IPS-18c (cell line): ENCODE results near the gene SLC17A6.

Source experiments
- H3K4me3 ChIP-seq: 2 replicates; pipeline ENCODE4 v1.7.0; 2013; ENCODE audit warnings: low read depth, mild to moderate bottlenecking, low read length, moderate library complexity; ENCODE audit not compliant: insufficient read depth
- H3K9me3 ChIP-seq: one replicate; pipeline ENCODE4 v1.6.1; 2013; ENCODE audit warnings: mild to moderate bottlenecking, low read length, moderate library complexity; ENCODE audit not compliant: control insufficient read depth, insufficient read depth

Gene SLC17A6

DNA sequence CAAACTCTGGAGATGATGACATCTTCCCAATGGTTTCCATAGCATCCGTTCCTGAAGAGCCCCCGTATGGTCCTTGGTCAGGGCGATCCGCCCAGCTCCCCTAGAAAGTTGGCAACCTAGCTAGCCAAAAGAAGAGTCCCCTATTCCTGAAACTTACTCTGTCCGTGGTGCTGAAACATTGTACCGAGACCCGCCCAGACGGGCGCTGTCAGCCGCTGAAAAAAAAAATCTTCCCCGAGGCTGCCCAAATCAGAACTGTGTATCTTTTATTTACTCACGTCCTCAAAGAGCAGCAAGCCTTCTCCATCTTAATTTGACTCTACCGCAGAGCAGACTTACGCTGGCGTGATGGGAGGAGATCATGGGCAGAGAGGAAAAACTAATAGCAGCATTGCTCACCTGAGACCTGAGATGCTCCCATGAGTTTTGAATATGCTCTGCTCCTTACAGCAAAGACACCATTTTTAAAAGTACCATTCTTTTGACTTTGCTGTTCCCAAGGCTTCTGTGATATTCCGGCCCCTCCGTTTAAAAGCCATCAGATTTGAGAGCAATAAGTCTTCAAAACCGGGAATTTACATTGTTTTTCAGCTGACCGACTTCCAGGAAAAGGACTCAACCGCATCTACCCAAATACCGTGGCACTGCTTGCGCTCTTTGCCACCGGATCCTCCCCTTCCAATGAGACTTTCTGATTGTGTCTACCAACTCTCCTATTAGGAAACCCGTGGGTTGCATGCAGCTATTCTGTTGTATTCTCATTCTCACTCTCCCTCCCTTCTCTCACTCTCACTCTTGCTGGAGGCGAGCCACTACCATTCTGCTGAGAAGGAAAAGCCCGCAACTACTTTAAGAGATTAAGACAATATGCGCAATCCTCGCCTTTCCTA lies at the start of gene SLC17A6:
TSS of gene SLC17A6 (plus strand) at position 786 of the 890 bp plus-strand sequence. CDS start 153 bp downstream, outside the sequence.
- Histone ChIP-seq H3K4me3 (peak within 1 kb of the TSS; percentile 38; the same call in 1 of the 2 replicates), H3K9me3 (no peaks in the 10 kb centered on the region)

DNA sequence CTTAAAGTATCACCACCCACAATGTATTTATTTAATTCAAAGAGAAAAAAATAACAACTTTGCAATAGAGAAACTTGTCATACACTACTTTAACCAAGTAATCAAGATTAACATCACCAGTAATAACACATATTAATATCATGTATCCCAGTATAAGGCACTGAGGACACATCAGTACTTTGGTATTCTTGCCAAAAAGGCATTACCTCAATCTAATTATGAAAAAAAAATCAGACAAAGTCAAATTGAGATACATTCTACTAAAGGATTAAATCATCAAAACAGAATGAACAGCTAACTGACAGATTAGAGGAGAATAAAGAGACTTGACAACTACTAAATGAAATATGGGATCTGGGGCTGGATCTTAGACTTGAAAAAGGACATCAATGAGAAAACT lies 35.8 kb upstream of the SLC17A6 start:
- Histone ChIP-seq H3K4me3 (no peak overlapping the region), H3K9me3 (no peaks in the 10 kb centered on the region)

DNA sequence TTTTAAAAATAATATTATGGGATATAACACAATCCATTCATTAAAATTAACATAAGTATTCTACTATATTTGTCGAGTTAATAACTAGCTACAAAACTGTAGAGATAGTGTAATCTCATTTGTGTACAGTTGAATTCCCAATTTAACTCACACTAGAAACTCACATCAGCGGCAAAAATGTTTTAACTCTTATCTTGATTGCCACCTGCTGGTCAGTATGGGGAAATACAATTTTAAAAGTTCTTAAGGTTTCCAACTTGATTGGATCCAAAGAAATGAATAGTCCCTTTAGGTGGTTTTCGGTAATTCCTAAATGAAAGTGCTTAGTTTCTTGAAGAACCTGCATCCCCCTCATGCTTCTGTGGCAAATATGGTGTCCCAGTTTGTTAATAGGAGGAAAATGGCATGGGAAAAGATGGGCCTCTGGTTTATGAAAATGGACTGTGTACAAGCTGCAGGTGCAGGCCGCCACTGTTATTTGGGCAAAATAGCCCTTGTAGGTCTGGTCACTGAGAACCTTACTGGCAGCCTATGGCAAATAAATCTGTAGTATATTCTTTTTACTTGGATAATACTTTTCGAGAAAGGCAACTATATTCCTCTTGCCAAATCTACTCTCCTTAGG lies 33.7 kb upstream of the SLC17A6 start:
- Histone ChIP-seq H3K4me3 (no peak overlapping the region), H3K9me3 (no peaks in the 10 kb centered on the region)

DNA sequence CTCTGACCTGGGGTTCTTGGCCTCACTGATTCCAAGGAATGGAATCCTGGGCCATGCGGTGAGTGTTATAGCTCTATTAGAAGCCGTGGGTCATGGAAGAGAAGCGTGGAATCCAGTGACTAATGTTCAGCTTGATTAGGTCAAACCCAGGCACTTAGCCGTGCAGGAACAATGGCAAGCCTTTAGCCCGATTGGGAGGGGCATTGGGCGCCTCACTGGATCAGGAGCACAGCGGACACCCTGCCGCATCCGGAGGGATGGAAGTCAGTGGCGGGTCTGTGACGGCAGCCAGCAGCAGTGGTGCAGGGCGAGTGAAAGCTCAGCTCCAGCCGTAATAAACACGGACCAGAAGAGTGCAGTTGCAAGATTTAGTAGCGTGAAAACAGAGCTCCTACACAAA lies 20.5 kb upstream of the SLC17A6 start:
- Histone ChIP-seq H3K9me3 (no peaks in the 10 kb centered on the region), H3K4me3 (no peak overlapping the region)

DNA sequence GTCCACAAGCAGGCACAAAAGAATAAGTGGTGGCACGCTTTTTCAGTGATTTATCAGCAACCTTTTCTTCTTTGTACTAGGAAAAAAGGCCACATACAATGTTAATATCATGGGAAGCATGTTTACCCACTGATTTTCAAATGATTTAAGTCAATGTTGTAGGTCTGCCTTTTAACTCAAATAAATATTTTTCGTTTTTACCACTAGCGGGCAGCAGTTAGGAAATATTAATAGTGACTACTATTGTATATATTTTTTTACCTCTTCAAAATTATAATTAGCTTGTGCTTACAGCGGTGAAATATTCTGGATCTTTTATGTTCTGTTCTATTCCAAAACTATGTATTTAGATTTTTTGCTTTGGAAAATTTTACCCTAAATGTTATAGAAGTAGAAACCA lies 6.4 kb upstream of the SLC17A6 start:
- H3K4me3 ChIP-seq = no peak overlapping the region
- no peaks in the 10 kb centered on the region for H3K9me3 ChIP-seq

DNA sequence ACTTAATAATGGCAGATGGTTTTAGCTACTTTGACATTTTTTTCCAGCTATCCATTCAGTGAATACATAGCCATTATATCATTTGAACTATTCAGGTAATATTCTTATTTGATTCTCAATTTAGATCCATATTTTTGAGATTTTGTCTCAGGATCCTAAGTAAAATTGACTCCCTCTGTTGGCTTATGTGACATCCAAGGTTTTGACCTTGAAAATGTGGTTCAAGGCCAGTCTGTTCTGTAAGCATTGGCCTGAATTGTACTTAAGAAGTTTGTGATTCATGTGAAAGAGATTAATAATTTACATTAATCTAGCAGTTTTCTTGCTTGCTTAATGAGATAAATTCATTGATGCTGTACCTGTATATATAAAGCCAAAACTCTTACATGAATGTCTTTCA lies 1.6 kb upstream of the SLC17A6 start:
- Histone ChIP-seq H3K9me3 (no peaks in the 10 kb centered on the region), H3K4me3 (no peak overlapping the region)

DNA sequence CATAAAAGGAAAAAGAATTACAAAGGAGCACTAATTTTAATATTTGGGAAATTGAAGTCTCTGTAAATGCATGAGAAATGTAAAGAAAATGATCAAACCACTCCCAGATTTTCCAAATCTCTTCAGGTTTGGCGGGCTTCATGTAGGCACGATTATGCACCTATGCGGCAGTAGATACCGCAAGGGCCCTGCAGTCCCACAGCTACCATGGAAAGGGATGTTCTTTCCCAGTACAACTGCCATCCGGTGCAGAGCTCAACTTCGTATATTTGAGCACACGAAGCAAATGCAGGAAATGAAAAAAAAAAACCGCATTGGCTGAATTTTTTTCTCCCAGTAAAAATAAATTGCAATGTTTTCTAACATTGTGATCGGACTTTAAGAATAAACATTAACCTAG lies 1.4 kb downstream of the SLC17A6 start:
- Histone ChIP-seq H3K9me3 (no peaks in the 10 kb centered on the region), H3K4me3 (no peak overlapping the region)

DNA sequence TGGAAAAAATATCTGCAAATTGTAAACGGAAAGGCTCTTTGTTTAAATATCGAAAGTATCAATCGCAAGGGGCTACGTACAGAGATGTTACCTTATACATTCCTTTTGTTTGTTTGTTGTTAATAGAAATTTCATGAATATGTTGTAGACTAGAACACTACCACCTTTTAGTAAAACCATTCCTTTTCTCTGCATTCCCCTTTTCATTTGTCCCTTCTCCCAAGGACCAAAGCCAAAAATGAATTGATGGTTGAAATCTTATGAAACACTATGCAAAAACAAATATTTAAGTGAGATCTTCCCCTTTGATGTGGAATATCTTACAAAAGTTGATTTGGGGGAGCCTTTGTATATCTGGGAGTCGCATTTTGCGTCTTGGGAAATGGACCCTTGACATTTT lies 2.1 kb downstream of the SLC17A6 start:
- no peaks in the 10 kb centered on the region for H3K9me3 ChIP-seq
- no peak overlapping the region for H3K4me3 ChIP-seq

DNA sequence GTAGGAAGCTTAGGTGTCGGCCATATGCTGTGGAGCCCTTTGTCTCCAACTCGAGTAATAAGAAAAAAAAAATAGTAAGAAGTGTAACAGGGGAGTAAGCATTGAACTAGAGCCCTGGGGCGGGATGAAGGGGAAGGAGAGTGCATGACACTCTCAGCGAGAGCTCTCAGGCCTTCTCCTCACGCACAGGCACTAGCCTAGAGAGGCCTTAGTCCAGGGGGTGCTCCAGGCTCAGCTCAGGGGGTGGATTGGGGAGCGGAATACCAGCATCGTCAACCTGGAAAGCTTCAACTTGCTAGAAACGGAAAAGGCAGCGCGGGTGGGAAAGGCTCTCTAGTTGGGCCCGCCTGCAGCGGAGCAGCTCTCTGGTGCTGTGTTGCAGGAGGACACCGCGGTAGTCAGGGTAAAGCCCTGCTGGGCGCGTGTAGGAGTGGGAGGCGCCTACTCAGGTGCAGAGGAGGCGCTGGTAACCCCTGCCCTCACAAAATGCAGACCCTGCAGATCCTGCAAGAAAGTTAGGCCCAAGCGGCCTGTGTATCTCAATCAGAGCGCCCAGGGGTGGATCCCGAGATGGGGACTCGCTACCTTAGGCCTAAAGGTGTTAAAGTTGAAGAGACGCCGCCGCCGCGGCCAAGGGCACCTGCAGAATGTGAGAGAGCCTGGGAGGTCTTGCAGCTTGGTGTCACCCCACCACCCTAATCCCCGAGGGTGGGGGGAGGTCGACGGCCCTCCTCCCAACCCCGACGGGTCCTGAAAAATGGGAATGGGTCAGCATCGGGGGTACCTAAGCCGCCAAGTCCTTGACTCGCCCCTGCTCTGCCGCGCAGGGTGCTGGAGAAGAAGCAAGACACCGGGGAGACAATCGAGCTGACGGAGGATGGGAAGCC lies 2.8 kb downstream of the SLC17A6 start:
- H3K4me3 ChIP-seq = peak overlapping the region; percentile 68

DNA sequence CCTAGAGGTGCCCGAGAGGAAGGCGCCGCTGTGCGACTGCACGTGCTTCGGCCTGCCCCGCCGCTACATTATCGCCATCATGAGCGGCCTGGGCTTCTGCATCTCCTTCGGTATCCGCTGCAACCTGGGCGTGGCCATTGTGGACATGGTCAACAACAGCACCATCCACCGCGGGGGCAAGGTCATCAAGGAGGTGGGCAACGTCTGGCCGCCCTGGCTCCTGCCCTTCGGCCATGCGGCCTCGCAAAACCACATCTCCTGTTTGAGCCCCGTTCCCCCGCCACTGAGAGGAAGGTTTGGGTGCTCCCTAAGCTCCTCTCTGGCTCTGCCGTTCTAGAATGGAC lies 3.4 kb downstream of the SLC17A6 start:
- Histone ChIP-seq H3K9me3 (no peaks in the 10 kb centered on the region), H3K4me3 (peak overlapping the region; percentile 68)

More for the DNA sequence above, 2.8 kb downstream of the SLC17A6 start:
- H3K9me3 ChIP-seq = no peaks in the 10 kb centered on the region

DNA sequence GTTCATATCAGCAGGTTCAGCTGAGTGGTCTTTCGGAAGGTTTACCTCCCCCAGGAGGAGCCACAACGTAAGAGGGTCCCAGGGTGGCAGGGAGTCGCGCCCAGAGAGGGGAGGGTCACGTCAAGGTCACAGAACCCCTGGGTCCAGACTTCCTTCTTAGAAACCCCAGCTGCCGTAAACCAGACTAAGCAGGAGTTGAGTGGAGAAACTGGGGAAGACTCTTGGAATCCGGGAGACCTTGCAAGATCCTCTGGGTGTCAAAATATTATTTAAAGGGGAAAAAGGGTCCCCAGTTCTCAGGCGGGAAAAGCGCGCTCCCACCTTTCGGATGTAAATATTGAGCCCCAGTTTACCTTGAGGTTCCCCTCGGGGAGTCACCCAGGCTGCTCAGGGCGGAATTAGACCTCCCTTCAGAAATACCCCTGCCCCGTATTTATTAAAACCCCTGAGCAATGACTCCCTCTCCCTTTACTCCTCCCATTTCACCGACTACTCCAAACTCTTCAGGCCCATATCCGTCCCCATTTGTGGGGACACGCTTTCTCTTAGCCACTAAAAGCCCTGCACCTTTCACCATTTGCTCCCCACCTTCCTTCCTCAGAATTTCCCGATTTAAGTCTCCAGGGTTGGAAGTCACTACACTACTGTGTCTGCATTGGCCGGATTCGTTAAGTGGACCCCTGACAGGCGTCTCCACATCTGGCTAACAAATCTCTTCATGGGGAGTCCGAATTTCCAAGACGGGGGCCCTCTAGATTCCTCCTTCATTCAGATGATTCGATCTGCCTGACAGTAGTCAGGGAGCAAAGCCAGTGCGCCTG lies 4.2 kb downstream of the SLC17A6 start:
- H3K9me3 ChIP-seq = no peaks in the 10 kb centered on the region
- peak overlapping the region; percentile 68; the same call in 1 of the 2 replicates for H3K4me3 ChIP-seq

DNA sequence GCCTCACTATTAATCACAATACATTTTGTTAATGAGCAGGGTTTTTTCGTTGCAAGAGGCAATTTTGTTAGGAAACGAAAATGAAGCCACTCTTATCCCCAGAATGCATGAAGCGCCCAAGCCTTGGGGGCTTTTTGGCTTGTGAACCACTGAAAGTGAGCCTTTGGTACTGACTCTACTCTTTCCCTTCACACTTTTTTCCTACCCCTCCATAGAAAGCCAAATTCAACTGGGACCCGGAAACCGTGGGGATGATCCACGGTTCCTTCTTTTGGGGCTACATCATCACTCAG lies 4.8 kb downstream of the SLC17A6 start:
- Histone ChIP-seq H3K4me3 (peak overlapping the region; percentile 56), H3K9me3 (no peaks in the 10 kb centered on the region)

DNA sequence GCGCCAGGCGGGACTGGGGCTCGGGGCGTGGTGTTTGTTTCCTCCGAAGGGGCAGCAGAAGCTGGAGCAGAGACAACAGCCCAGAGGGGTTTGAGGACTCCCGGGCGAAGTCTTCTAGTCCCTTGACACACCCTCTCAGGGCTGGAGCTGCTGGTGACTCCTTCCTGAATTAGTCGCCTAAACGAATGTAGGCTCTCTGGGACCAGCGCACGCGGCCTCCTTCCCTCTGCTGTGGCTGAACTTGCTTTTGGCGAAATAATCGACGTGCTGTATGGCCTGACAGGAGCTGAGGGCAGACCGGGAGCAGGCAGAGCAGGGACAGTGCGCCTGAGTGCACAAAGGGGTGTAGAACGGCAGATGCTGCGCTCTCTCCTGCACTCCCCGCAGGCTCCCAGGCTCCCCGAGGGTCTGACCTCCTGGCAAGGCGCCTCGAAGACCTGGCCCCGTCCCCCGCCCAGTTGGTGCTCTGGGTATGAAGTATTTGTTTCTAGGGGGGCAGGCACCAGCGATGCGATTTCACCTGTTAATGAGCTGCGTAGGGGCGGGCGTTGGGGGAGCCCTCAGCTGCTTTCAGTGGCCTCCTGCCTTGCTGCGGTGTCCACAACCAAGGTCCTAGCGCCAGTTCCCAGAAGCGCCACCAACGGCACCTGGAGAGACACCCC lies 5.3 kb downstream of the SLC17A6 start:
- Histone ChIP-seq H3K4me3 (peak overlapping the region; percentile 56), H3K9me3 (no peaks in the 10 kb centered on the region)

DNA sequence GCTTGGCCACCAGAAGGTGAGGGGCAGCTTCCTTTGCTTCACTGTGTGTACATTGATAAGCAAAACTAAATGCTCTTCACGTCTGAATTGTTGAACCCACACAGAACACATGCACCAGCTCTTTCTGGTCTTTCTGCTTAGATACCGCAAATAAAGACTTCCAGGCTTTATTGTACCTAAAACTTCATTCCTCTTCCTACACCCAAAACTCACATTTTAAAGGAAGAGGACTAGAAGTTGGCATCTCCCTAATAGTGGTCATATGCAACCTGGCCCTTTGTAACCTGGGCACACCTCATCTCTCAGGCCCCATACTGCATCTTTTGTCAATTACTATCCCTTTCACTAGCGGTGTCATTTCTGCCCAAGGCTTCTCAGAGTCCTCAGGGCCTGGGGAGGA lies 5.9 kb downstream of the SLC17A6 start:
- H3K4me3 ChIP-seq = peak overlapping the region; percentile 56
- no peaks in the 10 kb centered on the region for H3K9me3 ChIP-seq

DNA sequence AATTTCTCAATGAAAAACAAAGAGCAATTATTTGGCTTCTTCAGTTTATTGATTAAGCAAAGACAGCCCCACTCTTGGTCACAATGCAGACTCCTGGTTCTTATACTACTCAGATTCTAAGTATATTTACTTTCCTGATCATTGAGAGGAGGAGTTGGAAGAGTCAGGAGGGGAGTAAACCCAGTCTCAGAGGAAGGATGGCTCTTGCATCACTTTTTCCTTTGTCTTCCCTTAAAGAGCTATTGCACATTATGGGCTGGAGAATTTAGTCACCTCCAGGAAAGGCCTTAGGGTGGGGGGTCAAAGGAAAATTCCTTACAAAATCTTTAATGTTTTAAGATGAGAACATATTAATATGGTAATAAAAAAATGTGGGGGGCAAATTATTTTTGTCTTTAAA lies 8.1 kb downstream of the SLC17A6 start:
- Histone ChIP-seq H3K4me3 (no peak overlapping the region), H3K9me3 (no peaks in the 10 kb centered on the region)

DNA sequence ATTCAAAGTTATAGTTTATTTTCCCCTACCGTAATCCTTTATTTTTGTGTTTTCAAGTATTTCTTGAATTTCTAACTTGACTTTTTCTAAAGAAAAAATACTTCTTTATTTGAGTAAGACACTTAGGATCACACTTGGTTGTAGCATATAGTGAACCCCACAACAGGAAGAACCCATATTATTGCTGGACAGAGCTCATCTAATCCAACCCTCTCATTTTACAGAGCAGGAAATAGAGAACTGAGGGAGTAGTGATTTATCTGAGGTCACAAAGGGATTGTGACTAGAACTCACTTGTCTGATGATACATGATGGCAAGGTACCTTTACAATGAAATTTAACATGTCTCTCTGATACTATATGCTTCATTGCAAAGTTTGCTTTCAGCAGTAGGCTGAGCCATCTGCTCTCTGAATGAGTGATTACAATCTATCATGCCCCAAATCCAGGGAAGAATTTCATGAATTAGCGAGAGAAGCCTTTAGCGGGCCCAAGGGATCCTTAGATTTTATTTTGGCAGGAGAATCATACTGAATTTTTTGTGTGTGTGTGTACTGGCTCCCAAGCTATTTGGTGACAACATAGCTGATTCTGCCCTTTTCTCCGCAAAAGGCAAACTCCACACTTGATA lies 9.8 kb downstream of the SLC17A6 start:
- Histone ChIP-seq H3K9me3 (no peaks in the 10 kb centered on the region), H3K4me3 (no peak overlapping the region)
